ENCODE data around the gene SYT8.

SYT8 gene

DNA sequence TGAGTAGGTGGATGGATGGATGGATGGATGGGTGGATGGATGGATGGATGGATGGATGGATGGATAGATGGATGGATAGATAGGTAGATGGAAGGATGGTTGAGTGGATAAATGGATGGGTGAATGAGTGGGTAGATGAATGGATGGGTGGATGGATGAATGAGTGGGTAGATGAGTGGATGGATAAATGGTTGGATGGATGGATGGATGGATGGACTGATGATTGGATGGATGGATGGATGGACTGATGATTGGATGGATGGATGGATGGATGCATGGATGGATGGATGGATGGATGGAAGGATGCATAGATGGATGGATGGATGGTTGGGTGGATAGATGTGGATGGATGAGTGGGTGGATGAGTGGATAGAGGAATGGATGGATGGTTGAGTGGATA lies 13.2 kb upstream of the SYT8 start:
- H2AFZ ChIP-seq (ENCODE audit: low read length), result no peak overlapping the region
- H3K4me3 ChIP-seq (ENCODE audit: low read depth, low read length, poor library complexity, severe bottlenecking), result no peak overlapping the region
- no peak overlapping the region for H3K9ac ChIP-seq (ENCODE audit: low read length)
- H3K4me2 ChIP-seq (ENCODE audit: low read length), result no peak overlapping the region
- no peaks in the 10 kb centered on the region for H3K9me3 ChIP-seq (ENCODE audit: low read length)
- peaks cover 5% of the 10 kb centered on the region; the same call in 1 of the 2 replicates for H3K27me3 ChIP-seq (ENCODE audit: insufficient read depth, low read length)
- H3K36me3 ChIP-seq (ENCODE audit: insufficient read depth, low read length), result no peaks in the 10 kb centered on the region
- TF ChIP-seq EZH2 (IDR thresholded peaks at IDR 0.05; ENCODE audit: borderline replicate concordance, low read length), result no peak
- TF ChIP-seq, protein P1, sequence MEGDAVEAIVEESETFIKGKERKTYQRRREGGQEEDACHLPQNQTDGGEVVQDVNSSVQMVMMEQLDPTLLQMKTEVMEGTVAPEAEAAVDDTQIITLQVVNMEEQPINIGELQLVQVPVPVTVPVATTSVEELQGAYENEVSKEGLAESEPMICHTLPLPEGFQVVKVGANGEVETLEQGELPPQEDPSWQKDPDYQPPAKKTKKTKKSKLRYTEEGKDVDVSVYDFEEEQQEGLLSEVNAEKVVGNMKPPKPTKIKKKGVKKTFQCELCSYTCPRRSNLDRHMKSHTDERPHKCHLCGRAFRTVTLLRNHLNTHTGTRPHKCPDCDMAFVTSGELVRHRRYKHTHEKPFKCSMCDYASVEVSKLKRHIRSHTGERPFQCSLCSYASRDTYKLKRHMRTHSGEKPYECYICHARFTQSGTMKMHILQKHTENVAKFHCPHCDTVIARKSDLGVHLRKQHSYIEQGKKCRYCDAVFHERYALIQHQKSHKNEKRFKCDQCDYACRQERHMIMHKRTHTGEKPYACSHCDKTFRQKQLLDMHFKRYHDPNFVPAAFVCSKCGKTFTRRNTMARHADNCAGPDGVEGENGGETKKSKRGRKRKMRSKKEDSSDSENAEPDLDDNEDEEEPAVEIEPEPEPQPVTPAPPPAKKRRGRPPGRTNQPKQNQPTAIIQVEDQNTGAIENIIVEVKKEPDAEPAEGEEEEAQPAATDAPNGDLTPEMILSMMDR (IDR thresholded peaks at IDR 0.05; ENCODE audit: low read length), result no peak
- H3K9me2 ChIP-seq (ENCODE audit: low read depth, low read length), result no peaks in the 10 kb centered on the region
- no peak overlapping the region for H3K27ac ChIP-seq (ENCODE audit: low read depth, low read length, poor library complexity, severe bottlenecking)
- no peaks in the 10 kb centered on the region for H3K4me1 ChIP-seq (ENCODE audit: insufficient read depth, low read length, severe bottlenecking)
- H3K79me2 ChIP-seq (ENCODE audit: insufficient read depth, low read length), result no peaks in the 10 kb centered on the region
- H3F3A ChIP-seq (ENCODE audit: insufficient read depth, low read length), result no peaks in the 10 kb centered on the region
- no peaks in the 10 kb centered on the region for H4K20me1 ChIP-seq (ENCODE audit: insufficient read depth, low read length)

DNA sequence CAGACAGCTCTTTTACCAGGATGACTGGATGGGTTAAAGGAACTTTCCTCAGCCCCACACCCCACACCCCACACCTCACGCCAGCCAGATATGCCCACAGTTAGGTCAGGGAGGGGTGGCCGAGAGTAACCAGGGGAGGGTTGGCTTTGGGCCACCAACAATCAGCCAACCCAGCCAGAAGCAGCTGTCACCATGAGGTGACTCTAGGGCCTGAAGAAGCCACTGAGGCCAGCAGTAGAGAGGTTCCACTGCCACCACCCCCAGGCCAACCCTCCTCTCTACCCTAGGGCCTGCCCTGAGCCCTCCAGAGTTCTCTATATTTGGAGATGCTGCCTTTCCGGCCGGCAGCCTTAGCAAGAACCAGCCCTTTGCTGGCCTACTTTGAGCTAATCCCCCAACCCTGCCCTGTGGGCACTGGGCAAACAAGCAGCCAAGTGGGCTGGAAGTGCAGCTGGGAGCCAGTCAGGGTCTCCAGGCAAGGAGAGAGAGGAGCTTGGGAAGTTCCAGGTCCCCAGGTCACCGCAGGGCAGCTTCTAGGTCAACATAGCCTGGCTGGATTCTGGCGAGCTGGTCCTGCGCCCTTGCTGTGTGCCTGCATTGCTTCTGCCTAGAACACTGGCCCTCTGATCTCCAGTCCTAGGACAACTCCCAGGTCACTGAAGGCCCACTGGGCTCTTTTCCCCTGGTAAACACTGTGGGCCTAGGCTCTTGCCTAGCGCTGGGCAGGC lies 12.0 kb upstream of the SYT8 start:
- no peak overlapping the region for H3K27ac ChIP-seq (ENCODE audit: low read depth, low read length, poor library complexity, severe bottlenecking)
- H3F3A ChIP-seq (ENCODE audit: insufficient read depth, low read length), result no peaks in the 10 kb centered on the region
- H3K79me2 ChIP-seq (ENCODE audit: insufficient read depth, low read length), result no peaks in the 10 kb centered on the region
- no peak for TF ChIP-seq EZH2 (IDR thresholded peaks at IDR 0.05; ENCODE audit: borderline replicate concordance, low read length)
- TF ChIP-seq, protein P1 (IDR thresholded peaks at IDR 0.05; ENCODE audit: low read length), result no peak
- no peaks in the 10 kb centered on the region for H3K9me2 ChIP-seq (ENCODE audit: low read depth, low read length)
- H4K20me1 ChIP-seq (ENCODE audit: insufficient read depth, low read length), result no peaks in the 10 kb centered on the region
- H3K36me3 ChIP-seq (ENCODE audit: insufficient read depth, low read length), result no peaks in the 10 kb centered on the region
- H3K9me3 ChIP-seq (ENCODE audit: low read length), result no peaks in the 10 kb centered on the region
- H3K4me3 ChIP-seq (ENCODE audit: low read depth, low read length, poor library complexity, severe bottlenecking), result no peak overlapping the region
- no peaks in the 10 kb centered on the region for H3K4me1 ChIP-seq (ENCODE audit: insufficient read depth, low read length, severe bottlenecking)
- peaks cover 5% of the 10 kb centered on the region; the same call in 1 of the 2 replicates for H3K27me3 ChIP-seq (ENCODE audit: insufficient read depth, low read length)
- H3K9ac ChIP-seq (ENCODE audit: low read length), result no peak overlapping the region
- no peak overlapping the region for H3K4me2 ChIP-seq (ENCODE audit: low read length)
- H2AFZ ChIP-seq (ENCODE audit: low read length), result no peak overlapping the region

DNA sequence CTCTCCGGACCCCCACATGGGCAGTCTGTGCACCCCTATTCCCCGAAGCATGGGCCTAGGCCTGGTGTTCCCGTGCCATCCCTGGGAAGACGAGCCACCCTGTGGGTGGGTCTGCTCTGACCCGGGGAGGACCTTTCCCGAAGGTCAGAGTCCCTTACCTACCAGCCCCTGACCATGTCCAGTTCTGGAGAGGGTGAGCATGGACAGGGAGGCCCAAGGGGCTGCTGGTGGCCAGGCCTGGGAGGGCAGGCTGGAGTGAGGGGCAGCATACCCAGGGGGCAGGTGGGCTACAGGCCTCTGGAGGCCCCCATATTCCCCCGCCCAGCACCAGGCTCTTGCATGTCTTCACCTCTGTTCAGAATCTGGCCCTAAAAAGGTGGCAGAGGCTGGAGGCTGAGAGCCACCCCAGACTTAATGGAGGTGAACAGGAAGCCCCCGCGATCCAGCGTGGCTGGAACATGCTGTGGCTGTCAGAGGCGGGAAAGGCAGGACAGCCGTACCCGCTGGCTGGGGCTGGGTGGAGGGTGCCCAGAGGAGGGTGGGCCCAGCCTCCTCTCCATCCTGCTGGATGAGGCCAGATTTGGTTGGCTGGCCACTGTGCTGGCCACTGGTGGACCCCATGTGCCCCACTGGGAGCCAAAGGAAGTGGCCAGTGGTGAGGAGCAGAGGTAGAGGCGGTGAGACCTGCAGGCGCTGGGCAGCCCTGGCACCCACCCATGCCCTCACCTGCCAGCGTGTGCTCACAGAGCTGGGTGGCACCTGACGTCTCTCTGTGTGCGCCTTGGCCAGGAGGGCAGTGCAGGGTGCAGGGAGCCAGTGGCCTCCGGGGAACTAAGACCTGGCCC lies 11.2 kb upstream of the SYT8 start:
- Histone ChIP-seq H4K20me1 (ENCODE audit: insufficient read depth, low read length) (no peaks in the 10 kb centered on the region), H3K9me2 (ENCODE audit: low read depth, low read length) (no peaks in the 10 kb centered on the region), H3K4me3 (ENCODE audit: low read depth, low read length, poor library complexity, severe bottlenecking) (no peak overlapping the region), H3K27me3 (ENCODE audit: insufficient read depth, low read length) (peaks cover 5% of the 10 kb centered on the region; the same call in 1 of the 2 replicates), H3K27ac (ENCODE audit: low read depth, low read length, poor library complexity, severe bottlenecking) (no peak overlapping the region), H3K9ac (ENCODE audit: low read length) (no peak overlapping the region), H3K4me2 (ENCODE audit: low read length) (no peak overlapping the region), H3F3A (ENCODE audit: insufficient read depth, low read length) (no peaks in the 10 kb centered on the region), H3K9me3 (ENCODE audit: low read length) (no peaks in the 10 kb centered on the region), H3K79me2 (ENCODE audit: insufficient read depth, low read length) (no peaks in the 10 kb centered on the region), H3K4me1 (ENCODE audit: insufficient read depth, low read length, severe bottlenecking) (no peaks in the 10 kb centered on the region), H2AFZ (ENCODE audit: low read length) (no peak overlapping the region), H3K36me3 (ENCODE audit: insufficient read depth, low read length) (no peaks in the 10 kb centered on the region)
- no peak for TF ChIP-seq EZH2 (IDR thresholded peaks at IDR 0.05; ENCODE audit: borderline replicate concordance, low read length)
- TF ChIP-seq, protein P1 (IDR thresholded peaks at IDR 0.05; ENCODE audit: low read length), result no peak

Data from OCI-LY1 (cell line).